H1 (cell line): ENCODE measurements around the gene OR2V1. TPM values are rescaled to one million over a fixed set of nuclear protein-coding genes. Genes with fewer than 3 reads are reported as not detected.

ENCODE experiments used
- ATF2 ChIP-seq: IDR thresholded peaks from 2 replicates; pipeline ENCODE4 v1.6.1; 2012; ENCODE audit warnings: low read length, inconsistent platforms
- CBX8 ChIP-seq: fragments of 300-800, 300-1000 bp; sonication (generic); IDR thresholded peaks from 2 replicates; pipeline ENCODE4 v1.7.1; 2016; ENCODE audit warnings: low read depth, low read length, borderline replicate concordance
- CTCF ChIP-seq, 3 experiments: IDR thresholded peaks; 1 replicate in 2 of 3; 2 replicates in 1 of 3; pipeline versions ENCODE4 v1.5.1 to v1.6.1; 2011; ENCODE audit warnings: low read length in 3 of 3, mild to moderate bottlenecking in 3 of 3, inconsistent platforms in 2 of 3, low read depth in 1 of 3, moderate library complexity in 1 of 3; ENCODE audit not compliant: insufficient read depth in 1 of 3; ENCODE audit errors: control extremely low read depth in 1 of 3
- JUN ChIP-seq: IDR thresholded peaks from 2 replicates; pipeline ENCODE4 v1.6.1; 2011; ENCODE audit warnings: low read depth, mild to moderate bottlenecking, improper control_type of control experiment, low read length
- RBBP5 ChIP-seq: IDR thresholded peaks from 2 replicates; pipeline ENCODE4 v1.7.1; 2012; ENCODE audit warnings: low read depth, mild to moderate bottlenecking, inconsistent platforms, low read length, moderate library complexity, borderline replicate concordance
- RFX5 ChIP-seq: IDR thresholded peaks from 2 replicates; pipeline ENCODE4 v1.6.1; 2011; ENCODE audit warnings: low read depth, low read length, improper control_type of control experiment, borderline replicate concordance
- SIN3A ChIP-seq, 2 experiments: IDR thresholded peaks in 1 of 2; conservative IDR thresholded peaks in 1 of 2; 2 replicates each; pipeline ENCODE4 v1.6.1; 2011 to 2012; ENCODE audit warnings: low read length in 2 of 2, improper control_type of control experiment in 1 of 2, low read depth in 1 of 2, mild to moderate bottlenecking in 1 of 2
- SP1 ChIP-seq: IDR thresholded peaks from 2 replicates; pipeline ENCODE4 v1.6.1; 2011; ENCODE audit warnings: low read depth, low read length
- SUZ12 ChIP-seq: fragments of 200-600 bp; sonication (generic); IDR thresholded peaks from 2 replicates; pipeline ENCODE4 v1.6.1; 2012; ENCODE audit warnings: mild to moderate bottlenecking, inconsistent platforms, low read length, moderate library complexity, mixed read lengths
- polyA plus RNA-seq, 7 experiments: library from polyadenylated mRNA; depleted of rRNA in 3 of 7; stranded (reverse) in 5 of 7; unstranded in 2 of 7; fragments of >200 nt in 5 of 7; fragments of 200-250 nt in 2 of 7; gene quantifications; 1 replicate in 5 of 7; 2 replicates in 1 of 7; 4 replicates in 1 of 7; pipeline versions ENCODE4 v1.2.1 to v1.2.3, GENCODE V29; 2011 to 2013; ENCODE audit warnings: missing spikeins in 2 of 7, mixed read lengths in 2 of 7
- total RNA-seq: library from RNA; stranded (reverse); fragmentation: NEBNext Ultra II Directional; extraction: Animal tissue kit (Norgen Biotek cat#: 25700); gene quantifications from 2 replicates; pipeline ENCODE4 v1.2.1, GENCODE V29; 2021

Gene OR2V1
- total and polyA plus RNA-seq, 2 of the 8 experiments (the other 6 are each of a cell fraction or from before 2014, with no cell fraction given): not detected

- TF ChIP-seq SUZ12 (no peak), SIN3A (conservative IDR thresholded peaks at IDR 0.05 in 1 of 2, IDR thresholded peaks at IDR 0.05 in 1 of 2; ENCODE audit: low read depth in 1 of 2, low read length in 2 of 2) (no peak), CBX8 (no peak), RFX5 (no peak), JUN (no peak), SP1 (no peak), ATF2 (no peak), CTCF (IDR thresholded peaks at IDR 0.05; ENCODE audit: control extremely low read depth in 1 of 3, insufficient read depth in 1 of 3, low read depth in 1 of 3, low read length in 3 of 3) (no peak), RBBP5 (no peak)
These were observed 36.1 kb upstream of the OR2V1 start (continued) for GRCh38 chr5:181166812-181167733.
